Measurements from ENCODE around the gene RAI14.

RAI14 gene

DNA sequence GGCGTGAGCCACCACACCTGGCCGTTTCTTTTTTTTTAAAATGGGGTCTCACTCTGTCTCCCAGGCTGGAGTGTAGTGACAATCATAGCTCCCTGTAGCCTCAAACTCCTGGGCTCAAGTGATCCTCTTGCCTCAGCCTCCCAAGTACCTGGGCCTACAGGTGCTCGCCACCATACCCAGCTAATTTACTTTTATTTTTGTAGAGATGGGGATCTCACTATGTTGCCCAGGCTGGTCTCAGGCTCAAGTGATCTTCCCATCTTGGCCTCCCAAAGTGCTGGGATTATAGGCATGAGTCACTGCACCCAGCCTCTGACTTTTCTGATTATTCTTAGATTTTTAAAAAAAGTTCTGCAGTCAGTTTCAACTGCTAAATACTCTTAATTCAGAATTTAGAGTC lies 21.3 kb downstream of the RAI14 start:
- no peak for DNase-seq (ENCODE audit: low spot score)

DNA sequence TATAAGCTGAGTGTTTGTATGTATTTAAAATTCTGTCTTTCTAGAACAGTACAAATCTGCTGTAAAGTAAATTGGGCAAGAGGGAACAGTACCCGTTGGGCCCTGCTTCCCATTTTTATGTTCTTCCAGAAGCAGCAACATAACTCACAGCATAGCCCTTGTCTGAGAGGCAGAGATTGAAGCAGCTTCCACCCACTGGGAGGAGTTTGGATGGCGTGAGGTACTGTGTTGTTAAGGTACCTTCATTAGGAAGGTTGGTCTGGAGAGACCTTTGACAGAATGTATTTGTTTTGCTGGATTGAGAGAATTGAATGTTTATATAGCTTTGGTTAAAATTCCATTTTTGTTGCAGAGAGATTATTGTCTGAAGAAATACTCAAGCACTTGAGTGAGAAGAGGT lies 24.8 kb downstream of the RAI14 start:
- DNase-seq (ENCODE audit: low spot score): no peak

DNA sequence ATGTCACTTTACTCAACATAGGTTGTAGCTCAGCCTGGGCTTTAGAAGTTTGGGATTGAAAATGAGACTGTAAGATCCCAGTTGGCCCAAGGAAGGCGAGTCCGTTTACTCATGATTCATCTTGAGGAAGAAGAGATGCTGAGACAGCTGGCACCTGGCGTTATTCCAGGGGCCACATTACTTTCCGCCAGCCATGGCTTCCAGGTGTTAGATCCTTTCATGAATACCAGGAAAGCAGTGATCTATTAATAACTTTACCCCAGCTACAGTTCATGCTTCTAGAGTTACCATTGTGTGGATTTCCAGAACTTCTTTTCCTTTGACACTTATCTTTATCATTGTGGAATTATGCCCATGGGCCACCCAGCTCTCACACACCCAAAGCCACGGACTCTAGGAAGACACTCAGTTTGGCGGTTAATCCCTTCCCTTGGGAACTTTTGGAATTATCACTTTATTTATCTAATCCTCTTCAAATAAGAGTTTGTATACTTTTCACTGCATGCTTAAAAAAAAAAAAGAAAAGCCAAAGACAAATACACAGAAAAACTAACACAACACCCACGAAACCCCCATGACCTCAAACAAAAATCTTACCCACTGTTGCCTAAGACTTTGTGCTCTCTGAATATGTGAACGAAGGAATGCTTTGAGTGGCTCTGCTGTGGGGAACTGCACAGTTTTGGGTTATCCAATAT lies 26.9 kb downstream of the RAI14 start:
- peak; percentile 15 for DNase-seq (ENCODE audit: low spot score)

DNA sequence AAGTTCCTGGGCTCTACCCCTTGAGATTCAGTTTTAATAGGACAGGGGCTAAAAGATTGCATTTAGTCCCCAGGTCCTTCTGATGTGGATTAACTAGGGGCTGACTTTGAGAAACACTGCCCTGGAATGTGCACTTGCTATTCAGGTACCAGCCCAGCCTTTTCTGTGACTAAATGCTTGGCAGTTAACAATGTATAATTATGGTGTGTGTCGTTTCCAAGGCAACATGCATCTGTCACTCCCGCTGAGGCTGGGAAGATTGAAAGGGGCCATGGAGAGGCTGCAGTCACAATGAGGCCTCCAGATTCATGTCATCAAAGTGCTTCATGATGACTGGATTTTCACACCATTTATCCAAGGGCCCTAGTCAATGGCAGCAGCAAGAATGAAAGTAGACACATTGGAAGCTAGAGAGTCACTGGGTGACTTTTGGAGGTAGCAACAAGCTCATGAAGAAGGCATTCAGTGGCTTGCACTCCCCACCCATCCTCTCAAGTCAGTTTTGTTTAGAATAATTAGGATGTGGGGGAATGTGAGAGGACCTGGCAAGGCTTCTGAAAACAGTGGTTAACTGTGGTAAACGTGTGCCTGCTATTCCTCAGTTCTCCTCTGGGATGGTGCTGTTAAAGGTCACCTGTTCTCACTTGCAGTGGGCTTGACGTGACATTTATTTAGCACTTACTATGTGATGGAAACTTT lies 28.3 kb downstream of the RAI14 start:
- DNase-seq (ENCODE audit: low spot score): peak; percentile 52

DNA sequence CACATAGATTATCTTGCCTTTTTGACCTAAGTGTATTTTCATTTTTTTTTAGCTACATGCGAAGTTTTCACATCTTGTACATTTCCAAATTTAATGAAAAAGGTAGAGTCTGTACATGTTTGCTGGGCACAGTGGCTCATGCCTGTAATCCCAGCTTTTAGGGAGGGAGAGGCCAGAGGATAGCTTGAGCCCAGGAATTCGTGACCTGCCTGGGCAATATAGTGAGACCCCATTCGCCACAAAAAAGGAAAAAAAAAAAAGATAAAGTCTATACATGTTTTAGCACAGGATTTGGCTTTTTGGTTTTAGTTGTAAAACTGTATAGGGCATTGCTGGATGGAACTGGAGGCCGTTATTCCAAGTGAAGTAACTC lies 28.8 kb downstream of the RAI14 start:
- DNase-seq (ENCODE audit: low spot score): no peak

DNA sequence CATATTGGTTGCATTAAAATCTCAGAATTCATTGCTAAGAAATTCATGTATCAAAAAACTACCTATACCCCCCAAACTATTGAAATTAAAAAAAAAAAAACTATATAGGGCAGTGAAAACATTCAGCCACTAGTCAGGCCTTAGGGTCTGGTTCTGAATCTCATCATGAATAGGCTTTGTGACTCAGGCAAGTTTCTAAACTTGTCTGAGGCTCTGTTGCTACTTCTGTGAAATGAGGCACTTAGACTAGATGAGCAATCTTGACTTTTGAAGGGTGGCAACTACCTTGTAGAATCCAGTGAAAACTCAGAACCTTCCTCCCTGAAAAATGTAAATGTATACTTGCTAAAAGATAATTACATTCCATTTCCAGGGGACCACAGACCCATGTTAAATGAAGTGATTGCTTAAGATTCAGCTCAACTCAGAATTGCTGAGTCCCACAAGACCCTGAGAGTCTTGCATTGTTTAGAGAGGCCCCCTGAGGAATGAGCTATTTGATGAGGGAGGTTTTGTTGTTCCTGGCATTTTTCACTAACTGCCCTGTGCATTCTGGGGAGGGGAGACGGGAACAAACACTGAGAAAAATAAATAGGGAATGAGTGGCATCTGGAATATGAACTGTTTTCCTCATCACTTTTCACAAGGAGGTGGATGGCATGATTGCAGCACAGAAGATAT lies 29.5 kb downstream of the RAI14 start:
- DNase-seq (ENCODE audit: low spot score): peak; percentile 60

DNA sequence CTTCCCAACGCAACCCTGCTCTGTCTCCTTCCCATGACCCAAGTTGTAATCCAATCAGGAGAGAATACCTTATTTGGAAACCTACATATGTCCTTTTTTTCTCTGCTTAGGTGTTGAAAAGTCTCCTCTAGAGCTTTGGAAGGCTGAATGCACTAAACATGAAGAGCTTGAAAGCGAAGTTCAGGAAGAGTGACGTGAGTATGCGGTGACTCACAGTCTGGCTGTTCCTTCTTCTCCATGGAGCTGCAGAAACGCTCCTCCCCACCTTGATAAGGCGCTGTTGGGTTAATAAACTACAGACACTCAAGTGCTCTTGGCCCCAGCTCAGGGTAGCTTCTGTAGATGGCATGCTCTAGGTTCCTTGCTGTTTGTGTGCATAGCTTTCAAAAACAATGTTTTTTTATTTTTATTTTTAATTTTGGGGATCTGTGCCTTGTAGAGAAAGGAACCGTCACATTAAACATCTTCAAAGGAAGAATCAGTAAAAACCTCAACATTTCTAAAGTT lies 30.7 kb downstream of the RAI14 start:
- peak; percentile 83 for DNase-seq (ENCODE audit: low spot score)

DNA sequence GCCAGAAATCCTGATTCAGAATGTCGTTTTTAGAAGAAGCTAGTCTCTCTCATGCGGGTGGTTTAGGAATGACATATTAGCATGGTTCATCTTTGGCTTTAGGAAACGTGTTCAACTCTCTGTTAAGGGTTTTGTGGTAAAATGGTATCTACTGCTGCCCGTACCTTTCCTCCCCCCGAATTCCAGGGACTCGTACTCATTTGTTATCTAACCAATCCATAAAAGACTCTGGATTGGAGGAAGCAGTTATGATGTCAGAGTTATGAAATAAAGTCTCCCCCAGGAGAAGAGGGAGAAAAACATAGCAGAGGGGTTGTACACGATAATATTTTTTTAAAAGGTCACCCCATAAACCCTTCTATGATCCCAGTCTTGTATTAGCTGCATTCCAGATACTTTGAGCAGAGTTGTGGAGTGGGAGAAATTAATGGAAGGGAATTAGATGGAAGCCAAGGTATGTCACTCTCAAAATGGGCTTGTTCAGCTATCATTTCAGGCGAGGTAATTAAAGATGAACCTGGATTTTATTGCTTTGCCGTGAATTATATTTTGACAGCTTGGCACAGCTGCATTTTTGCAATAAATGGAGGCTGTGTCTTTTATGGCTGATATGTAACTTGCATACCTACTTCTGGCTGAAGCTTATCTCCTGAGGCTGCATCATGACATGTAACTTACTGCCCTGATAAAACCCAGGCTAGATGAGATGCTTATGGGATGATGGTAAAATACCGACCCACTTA lies 31.3 kb downstream of the RAI14 start:
- no peak for DNase-seq (ENCODE audit: low spot score)

DNA sequence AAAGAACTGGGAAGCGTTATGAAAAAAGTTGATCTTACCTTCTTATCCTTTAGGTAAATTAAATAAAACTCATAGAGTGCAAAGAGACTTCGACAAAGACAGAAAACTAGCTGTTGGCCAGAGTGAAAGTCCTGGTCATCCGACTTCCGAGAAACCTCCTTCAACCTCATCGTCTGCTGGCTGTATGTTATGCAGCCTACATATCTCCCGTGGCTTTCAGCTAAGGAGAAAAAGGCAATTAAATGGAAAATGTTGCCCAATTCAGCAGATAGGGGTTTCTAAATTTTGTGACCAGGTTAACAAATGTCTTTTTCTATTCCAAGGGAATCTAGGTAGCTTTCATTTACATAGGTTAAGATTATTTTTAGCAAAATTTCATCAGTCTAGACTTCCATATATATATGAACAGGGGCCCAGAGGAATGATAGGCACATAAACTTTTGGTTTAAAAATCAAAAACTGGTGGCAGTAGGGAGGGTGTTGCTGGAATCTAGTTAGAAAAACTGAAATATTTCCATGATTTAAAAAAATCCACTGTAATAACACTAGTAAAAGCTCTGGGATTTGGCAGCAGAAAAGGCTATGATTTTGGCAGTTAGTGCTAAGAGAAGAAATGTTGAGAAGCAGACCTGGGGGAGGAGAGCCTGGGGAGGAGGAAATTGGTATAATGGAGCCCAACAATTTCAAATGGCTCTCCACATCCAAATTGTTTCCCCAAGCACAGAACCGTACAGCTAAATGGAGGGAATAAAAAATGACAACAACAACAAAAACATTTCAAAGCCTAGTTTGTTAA lies 32.1 kb downstream of the RAI14 start:
- no peak for DNase-seq (ENCODE audit: low spot score)

DNA sequence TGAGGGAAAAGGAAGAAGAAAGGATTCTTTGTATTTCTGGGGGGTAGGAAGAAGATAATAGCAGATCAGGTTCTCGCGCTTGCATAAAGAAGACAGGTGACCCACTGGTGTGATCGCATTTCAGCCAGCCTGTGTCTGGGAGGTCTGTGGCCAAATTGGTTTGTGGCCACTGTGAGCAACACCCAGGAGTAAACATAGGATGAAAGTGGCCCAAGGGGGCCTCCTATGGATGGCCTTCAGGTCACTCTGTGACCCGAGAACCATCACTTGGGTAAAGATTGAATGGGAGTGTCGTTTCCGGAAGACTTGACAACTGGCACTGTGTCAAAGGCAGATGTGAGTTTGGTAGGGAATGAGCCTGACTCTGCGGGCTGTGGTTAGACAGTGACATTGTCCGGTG lies 34.2 kb downstream of the RAI14 start:
- no peak for DNase-seq (ENCODE audit: low spot score)

DNA sequence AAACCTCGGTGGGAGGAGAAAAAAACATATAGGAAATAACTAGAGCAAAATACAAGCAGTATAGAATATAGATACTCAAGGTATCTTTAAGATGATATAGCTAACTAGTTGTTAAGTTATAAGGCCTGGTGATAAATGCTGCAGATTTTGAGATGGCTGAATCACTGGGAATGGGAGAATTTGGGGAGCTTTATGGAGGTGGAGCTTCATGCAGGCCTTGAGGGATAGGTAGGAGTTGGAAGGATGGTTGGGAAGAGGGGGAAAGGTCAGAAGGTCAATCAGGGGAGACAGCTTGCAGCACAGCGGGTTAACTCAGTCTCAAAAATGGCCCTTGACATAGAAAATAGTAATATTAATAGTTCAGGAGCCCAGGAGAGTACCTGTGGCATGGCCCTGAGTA lies 34.8 kb downstream of the RAI14 start:
- DNase-seq (ENCODE audit: low spot score): no peak

DNA sequence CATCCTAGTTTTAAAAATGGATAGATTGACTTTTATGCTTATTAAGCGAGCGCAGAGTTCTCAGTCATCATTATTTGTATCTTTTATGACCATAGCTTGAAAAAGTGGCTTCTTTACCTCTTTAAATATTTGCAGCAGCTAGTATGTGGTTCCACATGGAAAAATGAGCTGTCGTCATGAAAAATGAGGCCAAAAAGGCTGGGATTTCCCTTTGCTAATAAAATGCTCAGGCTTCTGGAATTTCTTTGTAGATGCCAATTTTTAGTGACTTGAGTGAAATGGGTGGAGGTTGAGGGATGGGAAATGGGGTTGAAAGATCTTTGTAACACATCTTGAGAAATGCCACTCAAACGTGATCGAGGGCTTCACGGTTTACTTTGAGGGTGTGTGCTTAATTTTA lies 35.2 kb downstream of the RAI14 start:
- DNase-seq (ENCODE audit: low spot score): no peak

DNA sequence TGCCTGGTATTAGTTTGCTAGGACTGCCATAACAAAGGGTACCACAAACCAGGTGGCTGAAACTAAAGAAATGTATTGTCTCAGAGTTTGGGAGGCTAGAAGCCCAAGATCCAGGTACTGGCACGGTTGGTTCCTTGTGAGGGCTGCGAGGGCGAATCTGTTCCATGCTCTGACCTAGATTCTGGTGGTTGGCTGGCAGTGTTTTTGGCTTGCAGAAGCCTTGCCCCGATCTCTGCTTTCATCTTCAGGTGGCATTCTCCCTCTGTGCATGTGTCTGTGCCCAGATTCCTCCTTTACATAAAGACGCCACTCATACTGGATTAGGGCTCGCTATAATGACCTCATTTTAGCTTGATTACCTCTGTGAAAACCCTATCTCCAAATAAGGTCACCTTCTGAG lies 36.7 kb downstream of the RAI14 start:
- no peak for DNase-seq (ENCODE audit: low spot score)

DNA sequence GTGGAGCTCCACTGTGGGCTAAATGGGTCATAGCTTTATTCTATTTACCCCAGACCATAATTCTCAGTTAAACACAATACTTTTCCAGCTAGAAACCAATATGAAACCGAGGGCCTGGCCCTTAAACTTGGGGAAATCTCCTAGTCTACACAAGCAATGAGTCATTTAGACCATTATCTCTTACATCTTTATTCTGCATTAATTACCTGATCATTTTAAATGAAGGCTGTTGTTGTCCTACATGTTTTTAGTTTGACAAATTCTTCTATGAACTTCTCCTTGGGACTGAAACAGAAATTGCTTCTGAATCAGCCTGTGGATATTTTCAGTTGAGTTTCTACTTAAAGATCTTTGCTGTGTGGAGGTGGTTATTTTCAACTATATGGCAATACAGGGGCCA lies 37.9 kb downstream of the RAI14 start:
- DNase-seq (ENCODE audit: low spot score): no peak

DNA sequence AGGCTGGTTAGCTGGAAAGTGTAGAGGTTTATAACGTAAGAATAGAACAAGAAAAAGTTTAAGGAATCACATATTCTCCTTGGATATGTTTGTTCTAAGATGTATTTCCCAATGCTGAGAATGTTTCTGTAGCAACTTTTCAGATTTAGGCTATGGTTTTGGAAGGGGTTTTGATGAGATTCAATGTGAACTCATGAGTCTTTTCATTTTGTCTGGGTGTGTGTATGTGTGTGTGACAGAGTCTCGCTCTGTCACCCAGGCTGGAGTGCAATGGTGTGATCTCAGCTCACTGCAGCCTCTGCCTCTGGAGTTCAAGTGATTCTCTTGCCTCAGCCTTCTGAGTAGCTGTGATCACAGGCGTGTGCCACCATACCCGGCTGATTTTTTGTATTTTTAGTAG lies 38.6 kb downstream of the RAI14 start:
- DNase-seq (ENCODE audit: low spot score): no peak

DNA sequence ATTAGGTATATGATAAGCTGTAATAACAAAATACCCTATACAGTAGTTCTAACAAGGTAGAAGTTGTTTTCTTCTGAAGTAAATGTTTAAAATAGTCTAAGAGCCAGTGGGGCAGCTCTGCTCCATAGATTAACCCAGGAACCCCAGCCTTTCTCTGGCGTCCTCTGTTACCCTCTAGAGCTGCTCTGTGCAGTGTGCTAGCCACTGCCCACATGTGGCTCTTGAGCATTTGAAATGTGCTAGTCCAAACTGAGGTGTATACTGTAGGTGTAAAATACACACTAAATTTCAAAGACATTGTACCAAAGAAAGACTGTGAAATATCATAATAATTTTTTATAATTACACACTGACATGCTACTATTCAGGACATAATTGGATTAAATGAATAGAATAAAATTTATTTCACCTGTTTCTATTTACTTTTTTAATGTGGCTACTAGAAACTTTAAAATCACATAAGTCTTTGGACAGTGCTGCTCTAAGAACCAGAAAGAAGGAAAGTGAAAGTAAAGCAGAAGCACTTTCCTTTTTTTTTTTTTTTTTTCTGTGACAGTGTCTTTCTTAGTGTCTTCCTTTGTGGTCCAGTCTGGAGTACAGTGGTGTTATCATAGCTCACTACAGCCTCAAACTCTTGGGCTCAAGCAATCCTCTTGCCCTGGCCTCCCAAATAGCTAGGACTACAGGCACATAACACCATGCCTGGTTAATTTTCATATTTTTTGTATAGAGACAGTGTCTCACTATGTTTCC lies 39.3 kb downstream of the RAI14 start:
- no peak for DNase-seq (ENCODE audit: low spot score)

DNA sequence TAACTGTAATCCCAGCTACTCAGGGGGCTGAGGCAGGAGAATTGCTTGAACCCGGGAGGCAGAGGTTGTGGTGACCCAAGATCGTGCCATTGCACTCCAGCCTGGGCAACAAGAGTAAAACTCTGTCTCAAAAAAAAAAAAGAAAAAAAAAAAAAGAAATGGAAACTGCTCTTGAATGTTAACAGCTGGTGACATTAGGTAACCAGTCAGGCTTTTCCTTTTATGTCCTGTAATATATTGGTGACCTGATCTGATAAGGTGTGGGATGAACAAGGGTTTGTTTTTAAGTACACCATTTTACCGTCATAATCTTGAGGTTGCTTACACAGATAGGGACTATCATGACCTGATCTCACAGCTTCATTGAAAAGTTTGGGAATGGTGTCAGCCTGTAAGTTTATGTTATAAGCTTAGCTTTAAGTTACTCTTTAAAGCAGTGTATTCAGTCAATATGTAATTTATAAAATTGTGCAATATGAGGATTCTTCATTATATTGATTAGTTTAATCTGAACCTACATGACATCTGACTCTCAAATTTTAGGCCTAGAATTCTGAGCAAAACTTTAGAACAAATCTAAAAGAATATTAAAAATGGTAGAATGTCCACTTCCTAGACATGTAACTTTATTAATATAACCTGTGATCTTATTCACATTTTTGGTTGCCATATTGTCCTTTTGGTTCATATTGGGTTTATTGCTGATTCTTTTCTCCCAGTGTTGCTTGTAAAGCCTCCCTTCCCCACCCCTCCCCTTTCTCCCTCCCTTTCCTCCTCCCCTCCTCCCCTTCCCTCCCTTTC lies 41.4 kb downstream of the RAI14 start:
- no peak for DNase-seq (ENCODE audit: low spot score)

DNA sequence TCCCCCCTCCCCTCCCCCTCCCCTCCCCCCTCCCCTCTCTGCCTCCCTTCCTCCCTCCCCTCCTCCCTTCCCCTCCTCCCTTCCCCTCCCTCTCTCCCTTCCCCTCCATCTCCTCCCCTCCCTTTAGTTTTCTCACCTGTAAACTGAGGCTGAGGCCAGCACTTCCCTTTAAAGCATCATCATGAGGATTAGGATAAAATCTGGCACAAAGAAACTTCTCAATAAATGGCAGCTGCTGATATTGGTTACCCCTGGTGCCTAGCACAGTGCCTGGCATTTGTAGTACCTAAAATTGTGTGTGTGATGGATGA lies 41.9 kb downstream of the RAI14 start:
- DNase-seq (ENCODE audit: low spot score): no peak

DNA sequence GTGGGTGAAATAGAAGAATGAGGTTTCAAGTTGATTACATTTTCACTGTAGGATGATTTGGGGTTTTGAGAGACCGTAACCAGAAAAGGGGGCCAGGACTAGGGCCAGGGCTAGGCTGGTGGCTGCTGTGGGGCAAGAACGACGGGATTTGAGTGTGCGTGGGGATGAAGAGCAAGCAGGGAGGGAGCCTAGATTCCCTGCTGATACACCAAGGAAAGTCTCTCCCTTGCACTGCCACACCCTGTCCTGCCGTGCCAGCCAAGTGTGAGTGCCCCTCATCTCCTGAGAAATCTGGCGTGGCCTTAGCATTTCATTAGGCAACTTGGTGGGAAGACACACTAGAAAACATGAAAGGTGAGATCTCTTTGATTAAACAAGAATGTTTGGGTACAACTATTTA lies 42.6 kb downstream of the RAI14 start:
- no peak for DNase-seq (ENCODE audit: low spot score)
